Trophoblast cell (in vitro differentiated cells and primary cell): Measurements from ENCODE around the gene RASA3.
"Not testable (repeated sequence)": the region's sequence is repeated elsewhere in the genome, so short reads cannot be mapped to it uniquely, and the experiment has no call there.

Experiments
- DNase-seq, 2 donors: peaks; one replicate each; pipeline ENCODE4 v3.0.0-alpha.2; 2016
- H2AFZ ChIP-seq: 2 replicates; pipeline ENCODE4 v1.6.1; 2013; ENCODE audit warnings: low read length, moderate library complexity, mild to moderate bottlenecking; ENCODE audit not compliant: insufficient read depth, poor library complexity
- H2AK5ac ChIP-seq: 2 replicates; pipeline ENCODE4 v1.6.1; 2013; ENCODE audit warnings: mild to moderate bottlenecking, low read length
- H2BK120ac ChIP-seq: 2 replicates; pipeline ENCODE4 v1.6.1; 2013; ENCODE audit warnings: low read length, mild to moderate bottlenecking, moderate library complexity; ENCODE audit not compliant: insufficient read depth, poor library complexity
- H2BK12ac ChIP-seq: 2 replicates; pipeline ENCODE4 v1.6.1; 2013; ENCODE audit warnings: mild to moderate bottlenecking, low read length, moderate library complexity
- H2BK5ac ChIP-seq: 2 replicates; pipeline ENCODE4 v1.6.1; 2013; ENCODE audit warnings: low read length, low read depth, moderate library complexity, mild to moderate bottlenecking; ENCODE audit not compliant: poor library complexity
- H3K14ac ChIP-seq: 2 replicates; pipeline ENCODE4 v1.6.1; 2013; ENCODE audit warnings: mild to moderate bottlenecking, low read length
- H3K18ac ChIP-seq: 2 replicates; pipeline ENCODE4 v1.6.1; 2013; ENCODE audit warnings: mild to moderate bottlenecking, low read length
- H3K23ac ChIP-seq: 2 replicates; pipeline ENCODE4 v1.6.1; 2013; ENCODE audit warnings: low read length
- H3K27ac ChIP-seq: 2 replicates; pipeline ENCODE4 v1.5.1; 2013; ENCODE audit warnings: low read depth, mild to moderate bottlenecking, inconsistent platforms, low read length, moderate library complexity
- H3K27me3 ChIP-seq: 2 replicates; pipeline ENCODE4 v1.6.1; 2013; ENCODE audit warnings: inconsistent platforms, mild to moderate bottlenecking, low read length, moderate library complexity; ENCODE audit not compliant: insufficient read depth
- H3K36me3 ChIP-seq, 2 experiments: 1 replicate in 1 of 2; 2 replicates in 1 of 2; pipeline ENCODE4 v1.6.1; 2013; ENCODE audit warnings: low read length in 2 of 2, mild to moderate bottlenecking in 2 of 2, moderate library complexity in 1 of 2; ENCODE audit not compliant: insufficient read depth in 2 of 2, control insufficient read depth in 1 of 2
- H3K4ac ChIP-seq: 2 replicates; pipeline ENCODE4 v1.6.1; 2013; ENCODE audit warnings: low read depth, mild to moderate bottlenecking, low read length, moderate library complexity
- H3K4me1 ChIP-seq, 2 experiments: 1 replicate in 1 of 2; 2 replicates in 1 of 2; pipeline ENCODE4 v1.6.1; 2013; ENCODE audit warnings: low read length in 2 of 2, mild to moderate bottlenecking in 2 of 2, moderate library complexity in 1 of 2; ENCODE audit not compliant: insufficient read depth in 2 of 2, control insufficient read depth in 1 of 2
- H3K4me2 ChIP-seq: 2 replicates; pipeline ENCODE4 v1.6.1; 2013; ENCODE audit warnings: inconsistent platforms, mild to moderate bottlenecking, low read length, moderate library complexity
- H3K4me3 ChIP-seq: 2 replicates; pipeline ENCODE4 v1.5.1; 2013; ENCODE audit warnings: mild to moderate bottlenecking, low read depth, low read length, inconsistent platforms
- H3K79me1 ChIP-seq: one replicate; pipeline ENCODE4 v1.6.1; 2013; ENCODE audit warnings: low read length
- H3K79me2 ChIP-seq: 2 replicates; pipeline ENCODE4 v1.6.1; 2013; ENCODE audit warnings: low read length, mild to moderate bottlenecking; ENCODE audit not compliant: control insufficient read depth, insufficient read depth, poor library complexity
- H3K9ac ChIP-seq: 2 replicates; pipeline ENCODE4 v1.6.1; 2013; ENCODE audit warnings: mild to moderate bottlenecking, low read length
- H3K9me3 ChIP-seq: 2 replicates; pipeline ENCODE4 v1.6.1; 2013; ENCODE audit warnings: low read depth, mild to moderate bottlenecking, control low read depth, inconsistent platforms, low read length; ENCODE audit not compliant: insufficient read depth
- H4K12ac ChIP-seq: 2 replicates; pipeline ENCODE4 v1.6.1; 2013; ENCODE audit warnings: low read depth, mild to moderate bottlenecking, low read length, moderate library complexity
- H4K8ac ChIP-seq: 2 replicates; pipeline ENCODE4 v1.6.1; 2013; ENCODE audit warnings: low read depth, mild to moderate bottlenecking, low read length, moderate library complexity
- H4K91ac ChIP-seq: one replicate; pipeline ENCODE4 v1.6.1; 2013; ENCODE audit warnings: low read depth, mild to moderate bottlenecking, low read length, moderate library complexity
- WGBS: extraction: QIAGEN DNeasy Blood & Tissue Kit; methylation state at CpG from one replicate; pipeline ENCODE4 v1.1.7; 2013; ENCODE audit warnings: missing lambda C conversion rate; ENCODE audit not compliant: insufficient read length, insufficient coverage; ENCODE audit errors: extremely low coverage; 5-methylcytosine and 5-hydroxymethylcytosine counted together

Gene RASA3

GRCh38 chr13:114151565-114152284, 19.3 kb upstream of the RASA3 start:
- H3K9ac ChIP-seq, result no peak overlapping the region
- no CpG with 5 or more reads among the region's 28 CpGs for WGBS

GRCh38 chr13:114151031-114151430, 18.6 kb upstream of the RASA3 start:
- H3K4me3 ChIP-seq, result no peak overlapping the region
- H3K14ac ChIP-seq, result no peak overlapping the region
- no peaks in the 10 kb centered on the region for H3K36me3 ChIP-seq
- no peak overlapping the region for H2BK12ac ChIP-seq
- no peaks in the 10 kb centered on the region for H3K79me2 ChIP-seq
- no peak overlapping the region for H2AK5ac ChIP-seq
- no peak overlapping the region for H2AFZ ChIP-seq
- H3K9me3 ChIP-seq, result peaks cover 6% of the 10 kb centered on the region
- H3K4ac ChIP-seq, result no peak overlapping the region
- H4K12ac ChIP-seq, result no peak overlapping the region
- no peak for DNase-seq
- no peak overlapping the region for H3K4me2 ChIP-seq
- no CpG with 5 or more reads among the region's 10 CpGs for WGBS
- no peak overlapping the region for H3K9ac ChIP-seq
- H2BK5ac ChIP-seq, result no peak overlapping the region
- no peak overlapping the region for H2BK120ac ChIP-seq
- H3K79me1 ChIP-seq, result no peaks in the 10 kb centered on the region
- H3K23ac ChIP-seq, result no peak overlapping the region
- H3K27ac ChIP-seq, result no peak overlapping the region
- no peak overlapping the region for H4K91ac ChIP-seq
- no peaks in the 10 kb centered on the region for H3K27me3 ChIP-seq
- H3K4me1 ChIP-seq, result no peaks in the 10 kb centered on the region
- no peak overlapping the region for H4K8ac ChIP-seq
- no peak overlapping the region for H3K18ac ChIP-seq

More at GRCh38 chr13:114151565-114152284, 19.3 kb upstream of the RASA3 start:
- H3K36me3 ChIP-seq, result no peaks in the 10 kb centered on the region
- H4K12ac ChIP-seq, result no peak overlapping the region
- H3K4ac ChIP-seq, result no peak overlapping the region
- H3K27ac ChIP-seq, result no peak overlapping the region
- no peaks in the 10 kb centered on the region for H3K27me3 ChIP-seq
- DNase-seq, result no peak
- H3K18ac ChIP-seq, result no peak overlapping the region
- H3K23ac ChIP-seq, result peak overlapping the region; percentile 29
- no peaks in the 10 kb centered on the region for H3K79me2 ChIP-seq
- no peak overlapping the region for H2AFZ ChIP-seq
- no peak overlapping the region for H4K8ac ChIP-seq
- no peak overlapping the region for H2BK5ac ChIP-seq
- no peak overlapping the region for H3K4me2 ChIP-seq
- H2BK120ac ChIP-seq, result no peak overlapping the region
- peaks cover 6% of the 10 kb centered on the region for H3K9me3 ChIP-seq
- no peak overlapping the region for H2BK12ac ChIP-seq
- no peak overlapping the region for H3K14ac ChIP-seq
- H3K4me3 ChIP-seq, result no peak overlapping the region
- no peaks in the 10 kb centered on the region for H3K79me1 ChIP-seq
- H4K91ac ChIP-seq, result no peak overlapping the region
- H3K4me1 ChIP-seq, result no peaks in the 10 kb centered on the region
- no peak overlapping the region for H2AK5ac ChIP-seq

GRCh38 chr13:114149774-114150740, 17.6 kb upstream of the RASA3 start:
- DNase-seq, result no peak
- H2BK12ac ChIP-seq, result no peak overlapping the region
- H3K9me3 ChIP-seq, result peaks cover 7% of the 10 kb centered on the region
- H2AK5ac ChIP-seq, result no peak overlapping the region
- peak overlapping the region; percentile 9 for H3K4me3 ChIP-seq
- no peak overlapping the region for H4K91ac ChIP-seq
- no peaks in the 10 kb centered on the region for H3K36me3 ChIP-seq
- H3K4me2 ChIP-seq, result no peak overlapping the region
- no peak overlapping the region for H3K27ac ChIP-seq
- H3K18ac ChIP-seq, result no peak overlapping the region
- no peak overlapping the region for H2BK5ac ChIP-seq
- H3K9ac ChIP-seq, result no peak overlapping the region
- H3K27me3 ChIP-seq, result no peaks in the 10 kb centered on the region
- H3K79me2 ChIP-seq, result no peaks in the 10 kb centered on the region
- H4K12ac ChIP-seq, result no peak overlapping the region
- H4K8ac ChIP-seq, result no peak overlapping the region
- no peak overlapping the region for H3K4ac ChIP-seq
- H3K4me1 ChIP-seq, result no peaks in the 10 kb centered on the region
- no peaks in the 10 kb centered on the region for H3K79me1 ChIP-seq
- H2BK120ac ChIP-seq, result no peak overlapping the region
- WGBS, result no CpG with 5 or more reads among the region's 12 CpGs
- no peak overlapping the region for H3K14ac ChIP-seq
- H3K23ac ChIP-seq, result no peak overlapping the region
- no peak overlapping the region for H2AFZ ChIP-seq

- H3K79me2 ChIP-seq, result not testable (repeated sequence)
These were observed 16.5 kb upstream of the RASA3 start for GRCh38 chr13:114148886-114149285.

More at GRCh38 chr13:114148886-114149285, 16.5 kb upstream of the RASA3 start:
- not testable (repeated sequence) for H3K14ac ChIP-seq, H2AK5ac ChIP-seq, H4K12ac ChIP-seq, H3K9ac ChIP-seq, H3K4me1 ChIP-seq, H3K9me3 ChIP-seq, H4K91ac ChIP-seq, H3K27me3 ChIP-seq, H3K23ac ChIP-seq, H3K79me1 ChIP-seq, H2BK12ac ChIP-seq, H4K8ac ChIP-seq, H3K4me2 ChIP-seq, DNase-seq, H3K36me3 ChIP-seq, H2BK120ac ChIP-seq, H2AFZ ChIP-seq, H3K4me3 ChIP-seq, H3K4ac ChIP-seq, H3K18ac ChIP-seq, H2BK5ac ChIP-seq, H3K27ac ChIP-seq
- no CpG with 5 or more reads among the region's 19 CpGs for WGBS
